ENCODE data around the gene RAE1. TPM values are rescaled to one million over a fixed set of nuclear protein-coding genes. Genes with fewer than 3 reads are reported as not detected.
A peak's percentile ranks its signal among the peaks of the same experiment; 100 is the strongest.

RAE1 gene
- total and polyA plus RNA-seq, 4 experiments from 2014 or later: 30.9 to 43.9 (median 32.8) TPM

DNA sequence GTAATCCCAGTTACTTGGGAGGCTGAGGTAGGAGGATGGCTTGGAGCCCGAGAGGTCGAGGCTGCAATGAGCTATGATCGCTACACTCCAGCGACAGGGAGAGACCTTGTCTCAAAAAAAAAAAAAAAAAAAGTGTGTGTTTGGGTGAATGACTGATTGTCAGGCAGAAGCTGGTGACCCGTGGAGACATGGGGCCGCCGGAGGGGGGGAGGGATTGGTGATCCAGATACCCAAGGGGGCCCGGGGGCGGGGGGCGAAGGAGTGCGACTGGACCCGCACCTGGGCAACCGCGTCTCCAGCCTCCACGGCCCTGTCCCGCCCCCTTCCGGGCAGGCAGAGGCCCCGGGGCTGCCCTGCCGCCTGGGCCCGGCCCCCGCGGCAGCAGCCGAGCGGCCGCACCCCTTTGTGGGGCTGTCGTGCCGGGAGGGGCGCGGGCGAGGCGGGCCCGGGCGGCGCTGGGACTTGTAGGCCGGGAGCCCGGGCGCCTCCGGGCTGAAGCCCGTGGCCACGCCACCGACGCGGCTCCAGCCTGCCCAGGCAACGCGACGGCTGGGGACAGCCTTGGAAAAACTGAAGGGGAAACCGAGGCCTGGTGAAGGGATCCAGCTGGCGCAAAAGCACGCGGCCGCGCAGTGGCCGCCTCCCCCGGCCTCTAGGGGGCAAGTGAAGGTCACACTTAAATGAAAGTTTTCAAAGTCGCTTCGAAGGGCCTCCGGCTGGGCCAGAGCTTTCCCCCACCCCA, 38.1 kb downstream of the RAE1 start:
- peaks cover 18 to 49% (median 28%) of the 10 kb centered on the region in 4 donors for H3K4me1 Mint-ChIP-seq
- peak overlapping the region; percentile 82 to 92 (median 86) for H3K4me3 Mint-ChIP-seq
- H3K27me3 Mint-ChIP-seq: no peaks in the 10 kb centered on the region
- ChIA-PET CTCF (ENCODE audit: partially characterized antibody) (interaction anchor here (0.6 to 8.1 kb wide), 14 partner anchors 8 to 846 kb away, joined by 3 to 92 read pairs (median 5); no protein-coding TSS in a partner anchor), POLR2A (ENCODE audit: partially characterized antibody) (interaction anchor here (0.6 to 9.6 kb wide), 10 partner anchors 7 to 1262 kb away, joined by 3 to 150 read pairs (median 4); partner anchors contain the start of gene STX16)
- H3K36me3 Mint-ChIP-seq: peaks cover 13 to 27% of the 10 kb centered on the region in 2 donors
- peaks cover 0 to 2% (median 0%) of the 10 kb centered on the region in 8 donors for H3K9me3 Mint-ChIP-seq
- Histone ChIP-seq H3K4me1 (ENCODE audit: insufficient read depth, low read length) (peaks cover 30% of the 10 kb centered on the region), H3K4me3 (ENCODE audit: low read length in 2 of 2) (peak overlapping the region; percentile 44 to 52), H3K27me3 (ENCODE audit: insufficient read depth, low read length) (no peaks in the 10 kb centered on the region), H3K9me3 (ENCODE audit: control insufficient read depth in 1 of 2, low read length in 2 of 2) (no peaks in the 10 kb centered on the region), H3K36me3 (ENCODE audit: insufficient read depth, low read length) (peaks cover 16% of the 10 kb centered on the region), H3K27ac (ENCODE audit: low read depth, low read length) (peak overlapping the region; percentile 57)
- peak overlapping the region; percentile 93 to 96 (median 95) for H3K27ac Mint-ChIP-seq
- peak; percentile 64 to 73 (median 69) for DNase-seq
- intact Hi-C loops (cut with micrococcal nuclease): loop anchor here (1.0 kb wide), 2 partner anchors 9 to 44 kb away; no protein-coding TSS in a partner anchor

DNA sequence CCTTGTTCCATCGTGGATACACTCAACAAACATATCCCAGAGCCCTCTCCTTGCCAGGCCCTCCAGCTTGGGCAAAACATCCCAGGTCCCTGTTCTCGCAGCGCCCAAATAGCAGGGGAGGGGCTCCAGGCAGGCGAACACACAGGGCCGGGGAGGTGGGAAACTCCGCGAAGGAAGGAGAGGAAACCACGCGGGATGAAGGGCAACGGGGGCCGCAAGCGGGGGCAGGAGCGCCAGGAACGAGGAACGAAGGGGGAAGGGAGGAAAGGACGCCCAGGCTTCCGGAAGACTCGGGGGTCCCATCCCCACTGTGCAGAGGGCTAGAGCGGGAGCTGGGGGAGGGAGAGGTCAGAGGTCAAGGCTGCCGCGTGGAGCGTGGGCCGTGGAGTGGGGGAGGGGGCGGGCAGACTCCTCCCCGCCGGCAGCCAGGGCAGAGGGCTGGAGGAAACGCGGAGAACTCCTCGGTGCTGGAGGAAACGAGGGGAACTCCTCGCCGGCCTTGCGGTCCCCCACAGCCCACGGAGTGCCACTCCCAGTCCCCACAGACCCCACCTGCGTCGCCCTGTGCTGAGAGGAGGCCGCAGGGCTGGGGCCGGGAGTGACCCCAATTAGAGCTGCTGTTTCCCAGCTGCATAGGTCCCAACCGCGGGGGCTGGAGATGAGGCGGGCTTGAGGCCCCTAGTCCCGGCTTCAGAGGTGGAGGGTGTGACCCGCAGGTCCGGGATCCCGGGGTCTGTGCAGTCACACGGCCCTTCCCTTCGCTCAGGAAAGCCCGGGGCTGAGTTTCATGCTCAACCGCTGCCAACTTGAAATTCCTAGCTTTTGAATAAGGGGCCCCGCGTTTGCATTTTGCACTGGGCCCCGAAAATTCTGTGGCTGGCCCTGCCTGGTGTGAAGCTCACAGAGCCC, 38.9 kb downstream of the RAE1 start:
- Mint-ChIP-seq H3K4me1 (peaks cover 23 to 54% (median 33%) of the 10 kb centered on the region in 4 donors), H3K27ac (peak overlapping the region; percentile 93 to 96 (median 95)), H3K4me3 (peak overlapping the region; percentile 84 to 92 (median 86)), H3K36me3 (peaks cover 19 to 36% of the 10 kb centered on the region in 2 donors), H3K27me3 (no peaks in the 10 kb centered on the region), H3K9me3 (peaks cover 0 to 2% (median 0%) of the 10 kb centered on the region in 8 donors)
- peak overlapping the region; percentile 44 to 52 for H3K4me3 ChIP-seq (ENCODE audit: low read length in 2 of 2)
- intact Hi-C loops (cut with micrococcal nuclease): loop anchor here (1.0 to 10.0 kb wide), 9 partner anchors 8 to 1777 kb away; partner anchors contain the start of genes ATP5F1E, CASS4, PMEPA1 and STX16
- peaks cover 38% of the 10 kb centered on the region for H3K4me1 ChIP-seq (ENCODE audit: insufficient read depth, low read length)
- peak; percentile 64 to 82 (median 73) for DNase-seq
- H3K27ac ChIP-seq (ENCODE audit: low read depth, low read length): peak overlapping the region; percentile 57
- peaks cover 19% of the 10 kb centered on the region for H3K36me3 ChIP-seq (ENCODE audit: insufficient read depth, low read length)
- H3K9me3 ChIP-seq (ENCODE audit: control insufficient read depth in 1 of 2, low read length in 2 of 2): no peaks in the 10 kb centered on the region
- CTCF ChIA-PET (ENCODE audit: partially characterized antibody): interaction anchor here (0.6 to 8.1 kb wide), 14 partner anchors 8 to 845 kb away, joined by 3 to 92 read pairs (median 5); no protein-coding TSS in a partner anchor
- H3K27me3 ChIP-seq (ENCODE audit: insufficient read depth, low read length): no peaks in the 10 kb centered on the region
- POLR2A ChIA-PET (ENCODE audit: partially characterized antibody): interaction anchor here (0.9 to 9.6 kb wide), 11 partner anchors 8 to 1261 kb away, joined by 3 to 150 read pairs (median 4); partner anchors contain the start of genes AURKA, CSTF1 and STX16

DNA sequence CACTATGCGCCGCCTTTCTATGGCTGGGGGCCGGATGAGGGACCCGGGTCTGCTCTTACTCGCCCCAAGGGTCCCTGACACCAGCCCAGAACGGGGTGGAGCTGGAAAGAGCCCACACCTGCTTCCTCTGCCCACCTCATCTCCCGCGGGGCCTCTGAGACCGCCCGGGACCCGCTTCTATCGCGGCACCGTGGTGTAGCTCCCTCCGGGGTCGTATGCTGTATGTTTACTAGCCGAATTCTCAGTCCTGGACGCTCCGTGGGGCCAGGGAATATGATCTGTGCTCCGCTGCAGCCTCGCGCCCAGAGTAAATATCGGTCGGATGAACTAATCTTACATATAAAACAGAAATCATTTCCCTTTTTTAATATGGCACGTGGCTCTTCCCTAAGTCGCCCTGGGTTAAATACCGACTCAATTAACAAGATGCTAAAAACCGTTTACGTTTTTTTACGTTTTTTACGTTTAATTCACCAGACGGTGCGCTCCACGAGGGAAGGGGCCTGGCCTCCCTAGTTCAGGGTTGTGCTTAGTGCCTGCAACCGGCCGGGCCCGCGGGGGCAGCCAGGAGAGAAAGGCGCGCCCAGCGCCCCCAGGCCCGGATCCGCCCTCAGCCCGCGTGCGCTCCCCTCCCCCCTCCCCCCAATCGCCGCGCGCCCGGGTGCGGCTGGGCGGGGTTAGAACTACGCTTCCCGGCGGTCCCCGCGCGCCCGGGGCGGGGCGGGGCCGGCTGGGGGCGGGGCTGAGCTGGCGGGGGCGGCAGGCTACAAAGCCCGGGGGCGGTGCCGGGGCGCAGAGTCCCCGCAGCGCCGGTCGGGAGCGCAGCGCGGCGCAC, 39.8 kb downstream of the RAE1 start, which contains the start of gene RBM38:
TSS of gene RBM38 (plus strand) at position 793 of the 835 bp plus-strand sequence. CDS start 186 bp downstream, outside the sequence.
- Mint-ChIP-seq H3K9me3 (peaks cover 0 to 2% (median 0%) of the 10 kb centered on the region in 8 donors), H3K4me1 (peaks cover 26 to 61% (median 38%) of the 10 kb centered on the region in 4 donors), H3K27ac (peak within 1 kb of the TSS; percentile 97 to 100 (median 99)), H3K27me3 (no peaks in the 10 kb centered on the region), H3K36me3 (peaks cover 26 to 42% of the 10 kb centered on the region in 2 donors), H3K4me3 (peak within 1 kb of the TSS; percentile 91 to 100 (median 97))
- Histone ChIP-seq H3K4me3 (ENCODE audit: low read length in 2 of 2) (peak within 1 kb of the TSS; percentile 81 to 99), H3K4me1 (ENCODE audit: insufficient read depth, low read length) (peaks cover 47% of the 10 kb centered on the region), H3K36me3 (ENCODE audit: insufficient read depth, low read length) (peaks cover 24% of the 10 kb centered on the region), H3K27me3 (ENCODE audit: insufficient read depth, low read length) (no peaks in the 10 kb centered on the region), H3K27ac (ENCODE audit: low read depth, low read length) (peak within 1 kb of the TSS; percentile 84), H3K9me3 (ENCODE audit: control insufficient read depth in 1 of 2, low read length in 2 of 2) (no peaks in the 10 kb centered on the region)
- DNase-seq: peak; percentile 56 to 78 (median 72)
- intact Hi-C loops (cut with micrococcal nuclease): loop anchor here (5.0 to 10.0 kb wide), 7 partner anchors 226 to 1776 kb away; partner anchors contain the start of genes ATP5F1E, CASS4, PMEPA1 and STX16
- ChIA-PET POLR2A (ENCODE audit: partially characterized antibody) (interaction anchor here (0.9 to 9.6 kb wide), 12 partner anchors 9 to 1260 kb away, joined by 3 to 150 read pairs (median 4); partner anchors contain the start of genes AURKA, CSTF1, STX16 and VAPB), CTCF (ENCODE audit: partially characterized antibody) (interaction anchor here (1.2 to 8.1 kb wide), 12 partner anchors 8 to 105 kb away, joined by 3 to 92 read pairs (median 8); no protein-coding TSS in a partner anchor)

DNA sequence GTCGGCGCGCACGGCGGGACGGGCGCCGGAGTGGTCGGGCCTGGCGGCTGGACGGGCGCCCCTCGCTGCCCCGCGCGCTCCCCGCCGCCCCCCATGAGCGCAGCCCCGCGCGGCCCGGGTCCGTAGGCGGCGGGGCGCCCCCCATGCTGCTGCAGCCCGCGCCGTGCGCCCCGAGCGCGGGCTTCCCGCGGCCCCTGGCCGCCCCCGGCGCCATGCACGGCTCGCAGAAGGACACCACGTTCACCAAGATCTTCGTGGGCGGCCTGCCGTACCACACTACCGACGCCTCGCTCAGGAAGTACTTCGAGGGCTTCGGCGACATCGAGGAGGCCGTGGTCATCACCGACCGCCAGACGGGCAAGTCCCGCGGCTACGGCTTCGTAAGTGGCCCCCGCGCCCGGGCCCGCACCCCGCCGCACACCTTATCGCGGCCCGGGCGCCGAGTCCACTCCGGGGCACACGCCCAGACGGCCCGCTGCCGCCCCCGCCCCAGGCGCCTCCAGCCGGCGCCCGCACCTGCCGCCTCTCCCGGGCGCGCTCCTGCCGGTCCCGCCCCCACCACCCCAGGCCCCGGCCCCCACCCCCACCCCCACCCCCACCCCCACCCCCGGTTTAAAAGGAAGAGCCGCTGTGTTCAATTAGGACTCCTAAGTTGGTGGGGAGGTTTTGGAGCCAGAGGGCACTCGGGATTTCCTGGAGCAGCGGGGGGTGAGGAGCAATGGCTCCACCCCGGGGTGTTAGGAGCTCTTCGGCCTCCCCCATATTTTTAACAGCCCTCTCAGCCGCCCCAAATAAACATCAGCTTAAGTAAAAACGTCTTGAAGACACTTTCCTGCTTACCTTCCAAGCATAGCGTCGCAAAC, 40.6 kb downstream of the RAE1 start:
- intact Hi-C loops (cut with micrococcal nuclease): loop anchor here (2.0 to 10.0 kb wide), 8 partner anchors 41 to 1776 kb away; partner anchors contain the start of genes ATP5F1E, CASS4, PMEPA1 and RAE1
- Histone ChIP-seq H3K36me3 (ENCODE audit: insufficient read depth, low read length) (peaks cover 33% of the 10 kb centered on the region), H3K4me1 (ENCODE audit: insufficient read depth, low read length) (peaks cover 55% of the 10 kb centered on the region), H3K27ac (ENCODE audit: low read depth, low read length) (peak overlapping the region; percentile 84), H3K27me3 (ENCODE audit: insufficient read depth, low read length) (no peaks in the 10 kb centered on the region), H3K4me3 (ENCODE audit: low read length in 2 of 2) (peak overlapping the region; percentile 81 to 99), H3K9me3 (ENCODE audit: control insufficient read depth in 1 of 2, low read length in 2 of 2) (no peaks in the 10 kb centered on the region)
- peak in 1 of 5 donors; percentile 47 for DNase-seq
- POLR2A ChIA-PET (ENCODE audit: partially characterized antibody): interaction anchor here (0.7 to 9.6 kb wide), 29 partner anchors 8 to 1731 kb away, joined by 3 to 150 read pairs (median 5); partner anchors contain the start of genes ATP5F1E, AURKA, CSTF1 and FAM210B
- Mint-ChIP-seq H3K4me1 (peaks cover 32 to 69% (median 45%) of the 10 kb centered on the region in 4 donors), H3K27ac (peak overlapping the region; percentile 97 to 100 (median 99)), H3K27me3 (no peaks in the 10 kb centered on the region), H3K36me3 (peaks cover 34 to 50% of the 10 kb centered on the region in 2 donors), H3K4me3 (peak overlapping the region; percentile 91 to 100 (median 97)), H3K9me3 (peaks cover 0 to 2% (median 0%) of the 10 kb centered on the region in 8 donors)
- CTCF ChIA-PET (ENCODE audit: partially characterized antibody): interaction anchor here (0.6 to 8.1 kb wide), 6 partner anchors 10 to 998 kb away, joined by 3 to 92 read pairs (median 4); no protein-coding TSS in a partner anchor

DNA sequence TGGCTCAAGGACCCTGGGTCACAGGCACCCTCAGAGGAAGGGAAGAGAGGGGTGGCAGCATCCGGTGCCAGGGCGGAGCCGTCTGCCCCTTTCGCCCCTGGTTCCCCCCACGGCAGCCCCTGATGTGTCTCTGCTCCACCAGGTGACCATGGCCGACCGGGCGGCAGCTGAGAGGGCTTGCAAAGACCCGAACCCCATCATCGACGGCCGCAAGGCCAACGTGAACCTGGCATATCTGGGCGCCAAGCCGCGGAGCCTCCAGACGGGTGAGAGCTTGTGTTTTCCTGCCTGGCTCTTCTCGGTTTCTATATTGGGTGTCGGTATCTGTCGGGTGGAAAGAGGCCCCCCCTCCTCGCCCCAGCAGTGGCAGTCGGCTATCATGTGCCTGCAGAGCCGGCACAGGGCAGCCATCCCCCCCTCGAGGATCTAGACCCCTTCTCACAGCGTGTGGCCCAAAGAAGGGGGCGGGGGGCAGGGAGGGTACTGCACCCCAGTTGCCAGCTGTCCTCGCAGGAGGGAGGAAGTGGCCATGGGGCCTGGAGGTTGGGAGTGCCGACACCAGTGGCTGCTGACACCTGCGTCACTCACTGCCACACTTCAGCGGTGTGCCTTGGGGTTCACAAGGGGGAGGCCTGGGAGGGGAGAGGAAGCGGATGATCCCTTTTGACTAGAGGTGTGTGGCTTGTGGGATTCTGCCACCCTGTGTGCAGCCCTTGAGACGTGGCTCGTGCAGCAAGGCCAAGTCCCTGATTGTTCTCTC, 41.6 kb downstream of the RAE1 start:
- Histone ChIP-seq H3K4me1 (ENCODE audit: insufficient read depth, low read length) (peaks cover 65% of the 10 kb centered on the region), H3K36me3 (ENCODE audit: insufficient read depth, low read length) (peaks cover 40% of the 10 kb centered on the region), H3K27me3 (ENCODE audit: insufficient read depth, low read length) (no peaks in the 10 kb centered on the region), H3K9me3 (ENCODE audit: control insufficient read depth in 1 of 2, low read length in 2 of 2) (no peaks in the 10 kb centered on the region), H3K4me3 (ENCODE audit: low read length in 2 of 2) (peak overlapping the region; percentile 77 to 99), H3K27ac (ENCODE audit: low read depth, low read length) (peak overlapping the region; percentile 84)
- CTCF ChIA-PET (ENCODE audit: partially characterized antibody): interaction anchor here (0.6 to 8.1 kb wide), 6 partner anchors 9 to 999 kb away, joined by 3 to 92 read pairs (median 4); no protein-coding TSS in a partner anchor
- peaks cover 0 to 4% (median 0%) of the 10 kb centered on the region in 8 donors for H3K9me3 Mint-ChIP-seq
- POLR2A ChIA-PET (ENCODE audit: partially characterized antibody): interaction anchor here (0.6 to 9.6 kb wide), 26 partner anchors 7 to 1730 kb away, joined by 3 to 150 read pairs (median 4); partner anchors contain the start of genes ATP5F1E, AURKA, FAM210B and RTF2
- peak; percentile 91 to 97 (median 94) for DNase-seq
- H3K27ac Mint-ChIP-seq: peak overlapping the region; percentile 97 to 100 (median 99)
- intact Hi-C loops (cut with micrococcal nuclease): loop anchor here (2.0 to 10.0 kb wide), 8 partner anchors 42 to 1775 kb away; partner anchors contain the start of genes ATP5F1E, CASS4, PMEPA1 and RAE1
- H3K27me3 Mint-ChIP-seq: peaks cover 0 to under 1% of the 10 kb centered on the region in 2 donors
- H3K4me1 Mint-ChIP-seq: peaks cover 40 to 80% (median 55%) of the 10 kb centered on the region in 4 donors
- H3K36me3 Mint-ChIP-seq: peaks cover 44 to 60% of the 10 kb centered on the region in 2 donors
- H3K4me3 Mint-ChIP-seq: peak overlapping the region; percentile 91 to 100 (median 97)

All from CD4-positive, alpha-beta memory T cell (primary cell).